ENCODE results near the gene EDAR.

EDAR gene

GRCh38 chr2:108938077-108938710 lies 50.8 kb downstream of the EDAR start:
- DNase-seq: no peak

GRCh38 chr2:108937367-108938017 lies 51.5 kb downstream of the EDAR start:
- no peak for DNase-seq

GRCh38 chr2:108936866-108937265 lies 52.2 kb downstream of the EDAR start:
- DNase-seq: no peak

- peak; percentile 12 for DNase-seq
Observed at GRCh38 chr2:108936076-108936864, 52.8 kb downstream of the EDAR start.

GRCh38 chr2:108935271-108935741 lies 53.7 kb downstream of the EDAR start:
- peak; percentile 90 for DNase-seq

- DNase-seq: peak; percentile 82
Observed at GRCh38 chr2:108934583-108935245, 54.3 kb downstream of the EDAR start.

- DNase-seq: no peak
Observed at GRCh38 chr2:108934151-108934550, 54.9 kb downstream of the EDAR start.

GRCh38 chr2:108933691-108934117 lies 55.3 kb downstream of the EDAR start:
- peak; percentile 95 for DNase-seq

GRCh38 chr2:108932736-108933332 lies 56.2 kb downstream of the EDAR start:
- DNase-seq: peak; percentile 27

- DNase-seq: no peak
Observed at GRCh38 chr2:108931372-108931771, 57.6 kb downstream of the EDAR start.

- DNase-seq: no peak
Observed at GRCh38 chr2:108929807-108930425, 59.1 kb downstream of the EDAR start.

GRCh38 chr2:108928660-108929377 lies 60.2 kb downstream of the EDAR start:
- DNase-seq: no peak

- DNase-seq: peak; percentile 62
Observed at GRCh38 chr2:108927936-108928659, 60.9 kb downstream of the EDAR start.

GRCh38 chr2:108927405-108927804 lies 61.6 kb downstream of the EDAR start:
- DNase-seq: no peak

GRCh38 chr2:108926561-108927380 lies 62.2 kb downstream of the EDAR start:
- no peak for DNase-seq

GRCh38 chr2:108925735-108926134 lies 63.3 kb downstream of the EDAR start:
- no peak for DNase-seq

- no peak for DNase-seq
Observed at GRCh38 chr2:108925286-108925685, 63.7 kb downstream of the EDAR start.

GRCh38 chr2:108924580-108925251 lies 64.3 kb downstream of the EDAR start:
- DNase-seq: no peak

Measured in NCI-H69 (cell line).